GM12878 (cell line): ENCODE results near the gene TBC1D10A. TPM values are rescaled to one million over a fixed set of nuclear protein-coding genes. Genes with fewer than 3 reads are reported as not detected.

Experiments
- ATF7 ChIP-seq: fragments of 450-650 bp; IDR thresholded peaks from 2 replicates; pipeline ENCODE4 v1.6.1; 2016; ENCODE audit warnings: low read depth, mild to moderate bottlenecking
- BACH1 ChIP-seq: fragments of 450-650 bp; IDR thresholded peaks from 2 replicates; pipeline ENCODE4 v1.6.1; 2017; ENCODE audit warnings: mild to moderate bottlenecking, borderline replicate concordance
- BCL3 ChIP-seq: IDR thresholded peaks from 2 replicates; pipeline ENCODE4 v1.6.1; 2011; ENCODE audit warnings: borderline replicate concordance, low read depth, mild to moderate bottlenecking, moderate library complexity, low read length; ENCODE audit not compliant: insufficient read depth, poor library complexity, severe bottlenecking
- CHD2 ChIP-seq: IDR thresholded peaks from 2 replicates; pipeline ENCODE4 v1.6.1; 2011; ENCODE audit warnings: low read depth, low read length, improper control_type of control experiment, borderline replicate concordance
- DPF2 ChIP-seq: fragments of 450-650 bp; IDR thresholded peaks from 2 replicates; pipeline ENCODE4 v1.6.1; 2017; ENCODE audit warnings: mild to moderate bottlenecking
- FOS ChIP-seq: IDR thresholded peaks from 3 replicates; pipeline ENCODE4 v1.6.1; 2011; ENCODE audit warnings: borderline replicate concordance; ENCODE audit not compliant: insufficient read length; ENCODE audit errors: extremely low read depth
- IKZF1 ChIP-seq: fragments of 450-650 bp; conservative IDR thresholded peaks from 2 replicates; pipeline ENCODE4 v1.6.1; 2017; ENCODE audit warnings: antibody characterized with exemption, mild to moderate bottlenecking
- IKZF2 ChIP-seq, 2 experiments: fragments of 450-650 bp; IDR thresholded peaks; 2 replicates each; pipeline ENCODE4 v1.6.1; 2017; ENCODE audit warnings: mild to moderate bottlenecking in 2 of 2, moderate library complexity in 2 of 2
- LARP7 ChIP-seq: fragments of 450-650 bp; IDR thresholded peaks from 2 replicates; pipeline ENCODE4 v1.6.1; 2017; ENCODE audit warnings: mild to moderate bottlenecking
- NBN ChIP-seq: fragments of 450-650 bp; IDR thresholded peaks from 2 replicates; pipeline ENCODE4 v1.6.1; 2016
- NFYB ChIP-seq: IDR thresholded peaks from 2 replicates; pipeline ENCODE4 v1.6.1; 2011; ENCODE audit warnings: low read depth, mild to moderate bottlenecking, low read length, improper control_type of control experiment, moderate library complexity; ENCODE audit not compliant: insufficient read depth
- NKRF ChIP-seq: fragments of 450-650 bp; conservative IDR thresholded peaks from 2 replicates; pipeline ENCODE4 v1.6.1; 2017; ENCODE audit warnings: mild to moderate bottlenecking, moderate library complexity
- POLR2AphosphoS2 ChIP-seq: IDR thresholded peaks from 2 replicates; pipeline ENCODE4 v1.6.1; 2011; ENCODE audit warnings: low read depth, mild to moderate bottlenecking, low read length, improper control_type of control experiment, moderate library complexity
- RFX5 ChIP-seq: IDR thresholded peaks from 2 replicates; pipeline ENCODE4 v1.6.1; 2011; ENCODE audit warnings: low read depth, low read length, improper control_type of control experiment
- SP1 ChIP-seq: IDR thresholded peaks from one replicate; pipeline ENCODE4 v1.6.1; 2011; ENCODE audit warnings: low read depth, low read length
- TARDBP ChIP-seq: IDR thresholded peaks from 2 replicates; pipeline ENCODE4 v1.6.1; 2016; ENCODE audit warnings: borderline replicate concordance
- TCF3 ChIP-seq: IDR thresholded peaks from 2 replicates; pipeline ENCODE4 v1.6.1; 2012; ENCODE audit warnings: low read depth, mild to moderate bottlenecking, low read length, borderline replicate concordance; ENCODE audit not compliant: insufficient read depth
- YY1 ChIP-seq: IDR thresholded peaks from 2 replicates; pipeline ENCODE4 v1.6.1; 2011; ENCODE audit warnings: low read depth, mild to moderate bottlenecking, low read length
- ZBTB11 ChIP-seq: fragments of 450-650 bp; formaldehyde crosslinking; IDR thresholded peaks from 2 replicates; pipeline ENCODE4 v1.5.0; 2022; ENCODE audit warnings: mild to moderate bottlenecking, missing genetic modification characterization
- polyA plus RNA-seq, 11 experiments: library from polyadenylated mRNA; depleted of rRNA in 4 of 11; unstranded in 6 of 11; stranded (reverse) in 5 of 11; fragments of >200 nt; fragmentation: Nextera tagmentation in 4 of 11; fragmentation: Illumina TruSeq in 1 of 11; extraction: Ambion mirVana in 4 of 11; extraction: Trizol in 1 of 11; gene quantifications; 1 replicate in 1 of 11; 2 replicates in 10 of 11; pipeline versions ENCODE4 v1.2.1 to v1.2.3, GENCODE V29; 2011 to 2016; ENCODE audit warnings: inconsistent platforms in 2 of 11, missing spikeins in 2 of 11, low read depth in 1 of 11
- total RNA-seq, 4 experiments: library from RNA; depleted of rRNA in 3 of 4; stranded (reverse); fragments of >200 nt in 3 of 4; fragmentation: Illumina TruSeq in 1 of 4; extraction: Trizol in 1 of 4; gene quantifications; 2 replicates each; pipeline versions ENCODE4 v1.2.1 to v1.2.3, GENCODE V29; 2013 to 2021

The TBC1D10A gene
- total and polyA plus RNA-seq, 10 of the 15 experiments (the other 5 are each of a cell fraction or from before 2014, with no cell fraction given): 0.27 to 25.7 (median 15.3) TPM

- no peak for TF ChIP-seq TARDBP
- TF ChIP-seq FOS: no peak
- no peak for TF ChIP-seq NBN
- peak; percentile 68 for TF ChIP-seq IKZF1
- no peak for TF ChIP-seq ATF7
- peak; percentile 52; the same call in 1 of the 2 replicates for TF ChIP-seq DPF2
- no peak for TF ChIP-seq ZBTB11
- 0 out of 2 replicates have a peak, but pooled peaks have one; percentile 39 for TF ChIP-seq RFX5
- TF ChIP-seq BACH1: peak; percentile 56
- peak; percentile 21; the same call in 1 of the 2 replicates for TF ChIP-seq TCF3
- TF ChIP-seq LARP7: peak; percentile 78
- peak; percentile 51; the same call in 1 of the 2 replicates for TF ChIP-seq NFYB
- peak; percentile 10; the same call in 1 of the 2 replicates for TF ChIP-seq YY1
- peak in 1 of 2 experiments; percentile 48; a peak in 2 of 4 replicates for TF ChIP-seq IKZF2 (IDR thresholded peaks at IDR 0.05)
- 0 out of 2 replicates have a peak, but pooled peaks have one; percentile 46 for TF ChIP-seq POLR2AphosphoS2
- TF ChIP-seq SP1: peak; percentile 72
- peak; percentile 81 for TF ChIP-seq NKRF
- TF ChIP-seq BCL3: peak; percentile 68
- TF ChIP-seq CHD2: peak; percentile 50; the same call in 1 of the 2 replicates
Measured at GRCh38 chr22:30289141-30289979, 37.4 kb downstream of the TBC1D10A start, which contains the start of gene CASTOR1 (continued).
